HG03025 (cell line): ENCODE results near the gene RPS6KA2.
"Not testable (repeated sequence)": the region's sequence is repeated elsewhere in the genome, so short reads cannot be mapped to it uniquely, and the experiment has no call there.

Experiments
- ATAC-seq: cut with Tn5 transposase; IDR thresholded peaks from one replicate; pipeline ENCODE4 v1.9.1; 2021; ENCODE audit warnings: mild to moderate bottlenecking, moderate library complexity; ENCODE audit not compliant: unreplicated experiment, low FRiP score

RPS6KA2 gene

GRCh38 chr6:166412911-166413384 is 214.1 kb downstream of the RPS6KA2 start:
- ATAC-seq = no peak

GRCh38 chr6:166412156-166412910 is 214.7 kb downstream of the RPS6KA2 start:
- ATAC-seq = no peak

DNA sequence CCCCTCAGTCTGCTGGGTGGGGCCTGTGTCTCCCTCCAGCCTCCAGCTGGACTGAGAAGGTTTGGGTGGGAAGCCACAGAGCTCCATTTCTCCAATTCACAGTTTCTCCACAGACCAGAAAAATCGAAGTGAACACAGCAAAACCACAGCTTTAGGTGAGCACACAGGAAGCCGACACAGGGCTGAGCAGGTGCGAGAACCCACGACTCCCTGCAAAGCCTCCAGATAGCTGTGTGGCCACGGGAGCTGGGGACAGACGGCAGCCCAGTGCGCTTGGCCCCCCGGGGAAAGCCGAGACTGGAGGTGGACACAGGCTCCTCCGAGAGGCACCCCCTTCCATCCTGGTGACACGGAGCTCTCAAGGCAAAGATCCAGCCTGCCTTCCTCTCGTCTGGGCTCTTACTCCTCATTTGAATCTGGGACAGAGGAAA is 215.3 kb downstream of the RPS6KA2 start:
- no peak for ATAC-seq

GRCh38 chr6:166411271-166411670 is 215.8 kb downstream of the RPS6KA2 start:
- ATAC-seq = no peak

DNA sequence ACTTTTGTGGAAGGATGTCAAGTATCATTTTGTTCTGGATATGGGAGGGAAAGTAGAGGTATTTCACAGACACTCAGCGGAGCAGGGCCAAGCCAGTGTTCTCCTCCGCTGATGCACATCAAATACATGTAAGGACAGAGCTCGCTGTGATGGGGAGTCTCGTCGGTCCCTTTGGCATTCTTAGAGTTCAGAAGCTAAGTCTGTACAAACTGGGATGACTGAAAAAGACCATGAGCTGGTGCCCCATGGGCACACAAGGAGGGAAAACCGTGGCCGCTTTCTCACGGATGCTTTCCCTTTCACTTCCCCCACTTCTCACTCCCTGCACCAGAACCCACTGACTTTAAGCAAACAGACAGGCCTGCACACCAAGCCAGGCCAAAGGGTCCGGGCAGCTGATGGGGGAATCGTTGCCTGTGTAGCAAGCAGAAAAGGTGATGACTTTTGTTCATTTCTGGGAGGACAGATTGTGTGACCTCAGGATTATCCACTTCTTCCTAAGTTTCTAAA is 216.6 kb downstream of the RPS6KA2 start:
- no peak for ATAC-seq

- ATAC-seq = no peak
Observed at GRCh38 chr6:166408936-166409755, 217.9 kb downstream of the RPS6KA2 start.

DNA sequence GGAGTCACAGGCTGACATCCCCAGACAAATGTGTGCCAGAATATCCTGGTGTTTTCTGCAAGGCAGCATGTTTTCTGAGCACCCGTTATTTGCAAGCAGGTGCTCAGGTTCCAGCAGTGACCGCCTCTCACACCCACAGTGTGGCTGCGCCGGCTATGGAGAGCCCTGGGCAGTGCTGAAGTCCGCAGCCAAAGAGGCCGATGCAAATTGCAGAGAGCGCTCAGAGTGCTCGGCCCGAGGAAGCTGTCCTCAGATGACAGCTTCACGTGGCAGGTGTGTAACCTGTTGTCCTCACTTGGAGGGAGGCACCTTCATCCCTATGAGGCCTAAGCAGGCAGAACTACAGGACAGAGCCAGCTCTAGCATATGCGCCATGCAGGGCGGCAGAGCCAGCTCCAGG is 220.9 kb downstream of the RPS6KA2 start:
- no peak for ATAC-seq

DNA sequence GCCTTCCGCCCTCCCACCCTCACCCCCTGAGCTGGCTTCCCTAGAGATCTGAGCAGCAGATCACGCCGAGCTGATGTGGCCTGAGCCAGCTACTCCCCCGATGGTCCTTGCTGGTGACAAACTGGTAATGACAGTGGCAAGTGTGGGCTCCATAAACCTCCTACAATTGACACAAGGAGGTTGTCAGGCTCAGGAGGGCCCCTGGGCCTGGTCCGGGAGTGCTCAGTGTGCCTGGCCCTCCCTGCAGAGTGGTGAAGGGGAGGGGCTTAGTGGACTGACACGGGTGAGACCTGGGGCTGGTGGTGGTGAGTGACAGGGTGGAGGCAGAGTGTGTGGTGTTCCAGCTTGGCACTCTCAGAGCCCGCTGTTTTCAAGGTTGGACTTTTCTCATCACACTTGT is 221.7 kb downstream of the RPS6KA2 start:
- no peak for ATAC-seq

GRCh38 chr6:166402582-166403277 is 224.3 kb downstream of the RPS6KA2 start:
- no peak for ATAC-seq

GRCh38 chr6:166400649-166401250 is 226.3 kb downstream of the RPS6KA2 start:
- ATAC-seq = not testable (repeated sequence)

GRCh38 chr6:166400181-166400580 is 226.9 kb downstream of the RPS6KA2 start:
- ATAC-seq = no peak

GRCh38 chr6:166398348-166398747 is 228.7 kb downstream of the RPS6KA2 start:
- ATAC-seq = no peak

DNA sequence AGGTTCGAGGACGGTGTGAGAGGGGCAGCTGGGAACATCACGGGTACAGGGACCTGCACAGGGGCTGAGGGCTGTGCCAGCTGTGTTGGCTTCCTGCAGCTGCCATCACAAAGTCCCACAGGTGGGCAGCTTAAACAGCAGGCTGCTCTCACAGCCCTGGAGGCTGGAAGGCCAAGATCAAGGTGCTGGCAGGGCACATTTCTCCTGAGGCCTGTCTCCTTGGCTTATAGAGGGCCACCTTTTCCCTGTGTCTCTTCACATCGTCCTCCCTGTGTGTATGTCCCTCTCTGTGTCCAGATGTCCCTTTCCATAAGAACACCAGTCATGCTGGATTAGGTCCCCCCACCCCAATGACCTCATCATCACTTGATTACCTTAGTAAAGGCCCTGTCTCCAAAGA is 229.2 kb downstream of the RPS6KA2 start:
- ATAC-seq = no peak

DNA sequence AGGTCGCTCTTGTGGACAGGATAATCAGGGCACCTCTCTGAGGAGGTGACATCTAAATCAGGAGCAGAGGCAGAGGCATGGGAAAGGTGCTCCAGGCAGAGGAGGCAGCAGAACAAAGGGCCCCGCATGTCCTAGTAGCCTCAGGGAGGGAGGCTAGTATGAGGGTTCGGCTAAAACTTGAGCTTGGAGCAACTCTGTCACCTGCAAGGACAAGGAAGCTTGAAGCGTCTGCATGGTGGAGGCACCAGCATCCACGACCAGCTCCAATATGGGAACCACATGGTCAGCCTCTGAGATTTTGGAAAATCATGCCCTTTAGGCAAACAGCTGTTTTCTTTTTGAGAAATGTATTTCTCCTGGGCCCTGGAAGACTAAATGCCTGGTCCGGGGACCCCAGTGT is 231.3 kb downstream of the RPS6KA2 start:
- ATAC-seq = no peak

- no peak for ATAC-seq
Observed at GRCh38 chr6:166395351-166395750, 231.7 kb downstream of the RPS6KA2 start.

- ATAC-seq = no peak
Observed at GRCh38 chr6:166394036-166394892, 232.8 kb downstream of the RPS6KA2 start.

GRCh38 chr6:166393535-166393823 is 233.6 kb downstream of the RPS6KA2 start:
- ATAC-seq = no peak

DNA sequence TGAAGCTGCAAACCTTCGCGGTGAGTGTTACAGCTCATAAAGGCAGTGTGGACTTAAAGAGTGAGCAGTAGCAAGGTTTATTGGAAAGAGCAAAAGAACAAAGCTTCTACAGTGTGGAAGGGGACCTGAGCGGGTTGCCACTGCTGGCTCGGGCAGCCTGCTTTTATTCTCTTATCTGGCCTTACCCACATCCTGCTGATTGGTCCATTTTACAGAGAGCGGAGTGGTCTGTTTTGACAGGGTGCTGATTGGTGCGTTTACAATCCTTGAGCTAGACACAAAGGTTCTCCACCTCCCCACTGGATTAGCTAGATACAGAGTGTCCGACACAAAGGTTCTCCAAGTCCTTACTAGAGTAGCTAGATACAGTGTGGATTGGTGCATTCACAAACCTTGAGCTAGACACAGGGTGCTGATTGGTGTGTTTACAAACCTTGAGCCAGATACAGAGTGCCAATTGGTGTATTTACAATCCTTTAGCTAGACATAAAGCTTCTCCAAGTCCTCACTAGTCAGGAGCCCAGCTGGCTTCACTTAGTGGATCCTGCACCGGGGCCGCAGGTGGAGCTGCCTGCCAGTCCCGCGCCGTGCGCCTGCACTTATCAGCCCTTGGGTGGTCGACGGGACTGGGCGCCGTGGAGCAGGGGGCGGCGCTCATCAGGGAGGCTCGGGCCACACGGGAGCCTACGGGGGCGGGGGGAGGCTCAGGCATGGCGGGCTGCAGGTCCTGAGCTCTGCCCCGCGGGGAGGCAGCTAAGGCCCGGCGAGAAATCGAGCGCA is 234.1 kb downstream of the RPS6KA2 start:
- not testable (repeated sequence) for ATAC-seq

GRCh38 chr6:166389119-166389518 is 237.9 kb downstream of the RPS6KA2 start:
- no peak for ATAC-seq
